HG02798 (cell line): Measurements from ENCODE around the gene LENEP.

Source experiments
- ATAC-seq: cut with Tn5 transposase; IDR thresholded peaks from one replicate; pipeline ENCODE4 v1.9.1; 2021; ENCODE audit warnings: mild to moderate bottlenecking; ENCODE audit not compliant: unreplicated experiment, poor library complexity

Gene LENEP

DNA sequence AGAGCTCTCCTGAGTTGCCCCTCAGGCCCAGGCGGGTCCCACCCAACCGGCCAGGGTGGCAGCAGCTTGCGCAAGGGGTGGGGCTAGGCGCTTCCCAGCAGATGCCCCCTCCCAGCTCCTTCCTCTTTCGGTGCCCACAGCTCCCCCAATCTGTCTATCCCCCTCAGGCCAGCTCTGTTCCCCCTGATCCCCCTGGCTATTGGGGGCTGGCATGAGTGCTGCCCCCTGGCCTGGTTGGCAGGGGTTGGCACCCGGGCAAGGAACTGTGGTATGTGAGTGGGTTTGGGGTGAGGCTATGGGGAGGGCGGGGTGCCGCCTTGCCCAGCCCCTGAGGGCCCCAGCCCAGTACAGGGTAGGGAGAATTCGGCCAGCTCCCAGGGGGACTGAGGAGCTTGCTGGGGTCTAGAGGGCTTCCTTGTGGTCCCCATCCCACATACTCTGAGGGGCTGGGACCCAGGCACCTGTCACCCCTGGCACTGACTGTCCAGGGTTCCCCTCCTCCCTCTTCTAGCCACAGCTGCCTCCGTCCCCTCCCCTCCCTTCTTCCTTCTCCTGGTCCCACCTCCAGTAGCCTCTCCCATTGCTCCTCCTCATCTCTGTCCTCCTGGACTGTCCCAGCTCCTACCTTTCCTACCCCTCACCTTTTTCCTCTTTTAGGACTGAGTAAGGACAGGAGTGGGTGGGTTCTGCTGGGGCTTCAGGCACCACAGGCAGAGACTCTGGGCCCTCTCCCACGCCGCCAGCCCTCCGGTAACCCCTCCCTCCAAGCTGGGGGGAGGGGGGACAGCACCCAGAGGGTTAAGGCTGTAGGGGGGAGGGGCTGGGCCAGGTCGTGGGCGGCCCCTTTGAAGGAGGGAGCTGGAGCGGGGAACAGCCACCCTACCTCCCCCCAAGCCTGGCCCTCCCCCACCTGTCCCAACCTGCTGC lies 14.9 kb downstream of the LENEP start:
- no peak for ATAC-seq

- no peak for ATAC-seq
These were observed 15.9 kb downstream of the LENEP start for GRCh38 chr1:155009221-155009711.

DNA sequence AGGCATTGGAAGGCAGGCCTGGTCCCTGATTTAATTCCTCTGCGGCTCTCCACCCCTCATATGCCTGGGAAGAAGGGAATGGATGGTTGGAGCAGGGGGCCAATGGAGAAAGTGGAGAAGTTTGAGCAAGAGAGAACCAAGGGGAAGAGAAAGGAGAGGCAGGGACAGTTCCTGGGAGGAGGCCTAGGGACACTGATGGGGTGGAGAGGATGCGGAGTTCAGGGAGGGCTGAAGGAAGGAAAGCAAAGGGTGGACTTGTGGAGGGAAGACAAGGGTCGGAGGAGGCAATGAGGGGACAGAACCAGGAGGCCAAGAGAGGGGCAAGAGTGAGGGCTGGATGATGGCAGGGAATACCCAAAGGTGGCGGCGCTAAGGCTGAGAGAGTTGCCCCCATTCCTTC lies 16.4 kb downstream of the LENEP start:
- ATAC-seq = no peak

- no peak for ATAC-seq
These were observed 17.0 kb downstream of the LENEP start for GRCh38 chr1:155010211-155010918.

DNA sequence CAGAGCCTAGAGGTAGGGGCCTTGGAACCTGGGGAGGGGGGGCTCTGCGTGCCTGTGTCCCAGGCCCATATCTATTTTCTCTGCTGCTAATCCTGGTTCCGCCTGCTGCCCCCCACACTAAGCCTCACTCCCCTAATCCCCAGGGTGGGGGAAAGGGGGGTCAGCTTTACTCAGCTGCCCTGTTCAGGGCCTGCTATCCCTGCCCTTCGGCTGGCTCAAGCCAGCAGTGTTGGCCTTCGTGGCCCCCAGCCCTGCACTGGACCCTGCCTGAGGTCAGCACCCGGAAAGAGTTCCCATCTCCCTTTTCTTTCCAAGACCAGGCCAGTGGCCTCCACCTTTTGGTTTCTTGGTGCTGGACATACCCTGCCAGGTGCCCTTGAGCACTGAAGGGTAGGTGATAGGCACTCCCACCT lies 17.6 kb downstream of the LENEP start:
- ATAC-seq = no peak

DNA sequence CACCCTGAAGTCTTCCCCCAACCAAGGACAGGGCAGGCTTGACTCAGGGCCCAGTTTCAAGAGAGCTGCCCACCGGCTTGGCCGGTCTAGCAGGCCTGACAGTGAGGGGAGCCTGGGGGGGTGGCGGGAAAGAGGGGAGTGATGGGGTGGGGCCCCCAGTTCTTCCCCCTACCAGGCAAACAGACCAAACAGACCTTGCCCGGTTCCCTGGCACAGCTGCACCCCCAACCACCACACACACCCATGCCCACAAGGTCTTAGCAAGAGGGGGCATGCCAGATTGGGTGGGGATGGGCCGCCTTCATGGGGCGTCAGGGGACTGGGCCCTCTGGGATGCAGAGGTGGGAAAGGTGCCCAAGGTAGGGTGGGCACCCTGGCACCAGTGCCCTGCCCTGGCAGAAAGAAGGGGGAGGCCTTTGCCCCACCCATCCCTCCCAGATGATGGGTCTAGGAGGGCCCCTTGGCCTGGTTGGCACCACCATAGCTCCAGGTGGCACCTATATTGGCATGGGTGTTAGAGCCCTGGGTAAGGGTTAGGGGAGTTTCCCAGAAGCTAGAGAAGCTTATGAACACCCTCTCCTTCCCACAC lies 18.1 kb downstream of the LENEP start:
- ATAC-seq = no peak

- ATAC-seq = no peak
These were observed 18.7 kb downstream of the LENEP start for GRCh38 chr1:155012026-155012546.

GRCh38 chr1:155012776-155013602 lies 19.6 kb downstream of the LENEP start:
- ATAC-seq = no peak

GRCh38 chr1:155013632-155014031 lies 20.2 kb downstream of the LENEP start:
- ATAC-seq = no peak

GRCh38 chr1:155014709-155015508 lies 21.5 kb downstream of the LENEP start:
- no peak for ATAC-seq

DNA sequence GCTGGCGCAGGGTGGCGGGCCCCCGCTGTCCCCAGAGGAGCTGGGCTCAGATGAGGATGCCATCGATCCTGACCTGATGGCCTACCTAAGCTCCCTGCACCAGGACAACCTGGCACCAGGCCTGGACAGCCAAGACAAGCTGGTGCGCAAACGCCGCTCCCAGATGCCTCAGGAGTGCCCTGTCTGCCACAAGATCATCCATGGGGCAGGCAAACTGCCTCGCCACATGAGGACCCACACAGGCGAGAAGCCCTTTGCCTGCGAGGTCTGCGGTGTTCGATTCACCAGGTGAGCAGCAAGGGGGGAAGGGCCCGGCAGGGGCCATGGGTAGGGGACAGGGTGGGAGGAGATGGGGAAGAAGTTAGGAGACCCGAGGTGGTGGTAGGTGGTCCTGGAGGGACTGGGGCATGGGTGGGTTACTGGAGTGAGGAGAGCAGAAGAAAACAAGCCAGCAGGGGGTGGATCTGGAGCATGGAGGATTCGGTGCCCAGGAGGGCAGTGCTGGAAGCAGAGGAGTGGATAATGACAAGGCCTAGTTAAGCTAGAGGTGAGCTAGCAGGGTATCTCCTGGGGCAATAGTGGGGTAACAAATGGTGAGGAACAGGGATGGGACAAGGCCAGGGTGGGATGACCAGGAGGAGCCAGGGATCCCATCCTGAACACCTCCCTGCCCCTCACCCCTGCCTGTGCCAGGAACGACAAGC lies 22.3 kb downstream of the LENEP start:
- no peak for ATAC-seq

DNA sequence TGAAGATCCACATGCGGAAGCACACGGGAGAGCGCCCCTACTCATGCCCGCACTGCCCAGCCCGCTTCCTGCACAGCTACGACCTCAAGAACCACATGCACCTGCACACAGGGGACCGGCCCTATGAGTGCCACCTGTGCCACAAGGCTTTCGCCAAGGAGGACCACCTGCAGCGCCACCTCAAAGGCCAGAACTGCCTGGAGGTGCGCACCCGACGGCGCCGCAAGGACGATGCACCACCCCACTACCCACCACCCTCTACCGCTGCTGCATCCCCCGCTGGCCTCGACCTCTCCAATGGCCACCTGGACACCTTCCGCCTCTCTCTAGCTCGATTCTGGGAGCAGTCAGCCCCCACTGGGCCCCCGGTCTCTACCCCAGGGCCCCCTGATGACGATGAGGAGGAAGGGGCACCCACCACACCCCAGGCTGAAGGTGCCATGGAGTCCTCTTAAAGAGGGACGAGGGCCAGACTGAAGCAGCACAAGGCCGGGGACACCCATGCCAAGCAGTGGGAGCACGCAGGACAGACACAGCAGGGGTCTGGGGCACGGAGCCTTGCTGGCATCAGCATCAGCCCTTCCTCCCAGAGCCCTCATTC lies 22.9 kb downstream of the LENEP start:
- ATAC-seq = no peak

DNA sequence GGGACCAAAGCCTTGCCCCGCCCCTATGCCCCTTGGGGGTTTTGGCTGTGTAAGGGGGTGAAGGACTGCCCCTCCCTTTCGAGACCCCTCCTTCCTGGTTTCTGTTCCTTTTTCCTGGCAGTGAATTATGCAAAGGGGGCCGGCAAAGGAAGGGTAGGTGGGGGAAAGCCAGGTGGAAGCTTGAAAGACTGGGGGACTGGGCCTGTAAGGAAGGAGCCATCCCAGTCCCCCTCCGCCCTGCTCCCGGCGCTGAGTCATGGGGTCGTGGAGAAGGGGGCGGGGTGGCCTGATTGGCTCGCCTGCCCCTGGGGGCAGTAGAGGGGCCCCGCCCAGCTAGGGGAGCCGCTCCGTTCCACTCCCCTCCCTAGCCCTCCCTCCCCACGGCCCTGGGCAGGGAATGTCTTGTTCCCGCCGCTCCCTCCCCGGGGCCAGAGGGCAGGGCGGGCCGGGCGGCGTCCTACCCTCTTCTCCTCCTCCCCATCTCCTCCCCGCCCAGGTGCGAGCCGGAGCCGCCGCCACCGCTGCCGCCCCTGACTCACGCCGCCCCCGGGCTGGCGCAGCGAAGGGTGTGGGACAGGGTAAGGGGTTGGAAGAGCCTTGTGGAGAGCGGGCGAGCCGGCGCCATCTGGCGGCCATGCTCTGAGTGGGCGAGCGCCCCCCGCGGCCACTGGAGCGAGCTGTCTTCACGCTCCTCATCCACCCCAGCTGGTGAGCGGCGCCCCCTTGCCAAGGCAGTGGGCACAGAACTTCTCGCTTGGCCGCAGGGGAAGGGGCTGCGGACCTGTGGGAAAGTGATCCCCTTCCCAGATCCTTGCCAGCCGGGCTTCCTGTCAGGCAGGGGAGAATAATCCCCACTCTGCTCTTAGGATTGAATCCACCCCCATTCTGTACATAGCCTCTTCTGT lies 23.9 kb downstream of the LENEP start:
- ATAC-seq = peak; percentile 86

- peak; percentile 5 for ATAC-seq
These were observed 24.5 kb downstream of the LENEP start for GRCh38 chr1:155017946-155018316.

DNA sequence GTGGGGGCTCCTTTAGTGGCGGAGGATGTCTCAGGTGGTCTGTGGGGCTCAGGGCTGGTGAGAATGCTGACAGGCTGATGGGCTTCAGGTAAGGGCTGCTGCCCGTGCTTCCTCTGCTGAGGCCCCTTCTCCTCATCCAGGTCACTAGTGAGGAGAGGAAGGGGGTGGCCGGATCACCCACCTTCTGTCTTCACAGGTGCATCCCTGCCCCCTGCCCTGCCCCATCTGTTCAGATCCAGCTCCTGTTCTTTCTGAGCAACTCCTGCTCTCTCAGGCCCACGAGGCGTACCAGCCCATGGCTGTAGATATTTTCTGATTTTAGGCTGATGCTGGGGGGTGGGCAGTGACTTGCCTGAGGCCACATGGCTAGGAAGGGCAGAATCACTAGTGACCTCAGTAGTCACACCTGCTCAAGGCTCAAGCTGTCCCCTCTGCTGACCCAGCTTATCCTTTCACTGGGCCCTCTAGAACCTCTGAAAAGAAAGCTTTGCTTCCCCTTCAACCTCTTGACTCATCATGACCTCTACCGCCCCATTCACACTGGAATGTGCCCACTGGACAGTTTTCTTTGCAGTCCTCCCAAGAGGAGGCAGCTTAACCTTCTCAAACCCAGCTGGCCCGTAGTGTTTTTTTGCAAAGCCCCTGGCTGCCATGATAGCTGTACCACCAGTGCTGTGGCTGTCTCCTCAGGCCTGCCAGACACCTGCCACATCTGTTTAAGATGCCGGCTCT lies 25.4 kb downstream of the LENEP start:
- no peak for ATAC-seq

DNA sequence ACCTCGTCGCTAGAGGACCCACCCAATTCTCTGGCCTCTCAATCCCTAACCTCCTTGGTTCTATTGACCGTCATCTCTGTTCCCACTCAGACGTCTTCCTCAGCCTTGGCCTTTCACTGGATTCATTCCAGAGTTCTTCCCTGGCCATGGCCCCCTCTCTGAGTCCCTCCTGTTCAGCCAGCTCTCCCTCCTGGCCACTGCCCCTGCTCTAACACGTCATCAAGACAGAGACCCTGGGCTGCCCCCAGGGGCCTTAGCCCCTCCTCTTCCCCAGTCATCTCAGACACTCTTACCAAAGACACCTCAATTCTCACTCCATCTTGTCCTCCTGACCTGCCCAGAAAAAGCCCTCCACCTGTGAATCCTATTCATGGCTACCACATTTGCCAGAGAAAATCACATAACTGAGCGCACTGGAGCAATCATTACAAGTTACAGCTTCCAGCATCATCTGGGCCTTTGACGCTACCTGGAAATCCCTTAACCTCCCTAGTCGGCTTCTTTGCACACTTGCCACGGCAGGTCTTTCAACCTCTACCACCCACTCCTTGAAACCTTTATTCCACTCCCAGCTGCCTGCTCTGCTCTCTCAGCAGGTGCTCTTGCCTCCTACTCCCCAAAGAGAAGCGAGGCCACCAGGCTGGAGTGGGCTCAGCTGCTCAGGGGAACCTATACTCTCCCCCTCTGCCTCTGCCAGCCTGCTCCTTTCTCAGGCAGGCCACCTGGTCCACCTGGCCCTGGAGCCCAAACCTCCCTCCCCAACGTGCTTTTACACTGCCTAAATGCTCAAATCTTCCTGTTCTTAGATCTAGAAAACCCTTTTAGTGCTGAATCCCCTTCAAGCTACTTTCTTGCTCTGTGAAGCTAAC lies 26.2 kb downstream of the LENEP start:
- ATAC-seq = no peak
